IMR-90 (cell line): Measurements from ENCODE around the gene MPP4. TPM values are rescaled to one million over a fixed set of nuclear protein-coding genes. Genes with fewer than 3 reads are reported as not detected.

ENCODE experiments used
- ATAC-seq: fragments of 200-7000 bp; cut with Tn5 transposase; 2 replicates; pipeline ENCODE4 v1.9.1; 2020; ENCODE audit warnings: low read depth, mild to moderate bottlenecking, moderate library complexity
- BruUV-seq: library from RNA; stranded (reverse); fragments of 400-500 nt; replicated peaks from 2 replicates; lab custom pipeline; 2021; lab: Mats Ljungman, UMichigan
- CTCF ChIA-PET: fragments of 300-600 bp; formaldehyde crosslinking; extraction: SDS; loops from one replicate; lab custom pipeline; 2021; ENCODE audit warnings: antibody characterized with exemption; lab: Yijun Ruan, JAX
- POLR2A ChIA-PET: fragments of 300-600 bp; sonication (Branson Sonifier 250); formaldehyde crosslinking; loops from one replicate; lab custom pipeline; 2022; ENCODE audit warnings: antibody characterized with exemption; ENCODE audit not compliant: unreplicated experiment; lab: Charles Lee
- DNase-seq: peaks from one replicate; pipeline ENCODE4 v3.0.0; 2013
- H2AFZ ChIP-seq: replicated peaks from 2 replicates; pipeline ENCODE3; 2013; ENCODE audit warnings: low read length, mild to moderate bottlenecking; ENCODE audit not compliant: poor library complexity
- H2AK5ac ChIP-seq: 2 replicates; pipeline ENCODE4 v1.6.1; 2013; ENCODE audit warnings: low read depth, low read length, inconsistent platforms
- H2AK9ac ChIP-seq: replicated peaks from 2 replicates; pipeline ENCODE3; 2013; ENCODE audit warnings: mild to moderate bottlenecking, low read depth, low read length, moderate library complexity; ENCODE audit not compliant: poor library complexity
- H2BK120ac ChIP-seq: 2 replicates; pipeline ENCODE4 v1.6.1; 2013; ENCODE audit warnings: low read depth, low read length, inconsistent platforms
- H2BK15ac ChIP-seq: 3 replicates; pipeline ENCODE4 v1.6.1; 2013; ENCODE audit warnings: low read depth, low read length, inconsistent platforms
- H2BK20ac ChIP-seq: 2 replicates; pipeline ENCODE4 v1.6.1; 2013; ENCODE audit warnings: low read depth, mild to moderate bottlenecking, inconsistent platforms, low read length, moderate library complexity
- H2BK5ac ChIP-seq: 2 replicates; pipeline ENCODE4 v1.6.1; 2013; ENCODE audit warnings: mild to moderate bottlenecking, low read depth, low read length, inconsistent platforms; ENCODE audit not compliant: poor library complexity, severe bottlenecking
- H3K14ac ChIP-seq: replicated peaks from 2 replicates; pipeline ENCODE4 v1.6.1; 2013; ENCODE audit warnings: low read depth, low read length, inconsistent platforms
- H3K18ac ChIP-seq: 2 replicates; pipeline ENCODE4 v1.6.1; 2013; ENCODE audit warnings: low read depth, low read length, control low read depth
- H3K23ac ChIP-seq: 2 replicates; pipeline ENCODE4 v1.6.1; 2013; ENCODE audit warnings: low read depth, low read length, inconsistent platforms
- H3K27ac ChIP-seq: 2 replicates; pipeline ENCODE4 v1.5.1; 2013; ENCODE audit warnings: mild to moderate bottlenecking, control low read depth, low read length; ENCODE audit not compliant: insufficient read depth
- H3K27me3 ChIP-seq: 2 replicates; pipeline ENCODE4 v1.6.1; 2013; ENCODE audit warnings: low read length; ENCODE audit not compliant: control insufficient read depth, insufficient read depth
- H3K36me3 ChIP-seq: 2 replicates; pipeline ENCODE4 v1.6.1; 2013; ENCODE audit warnings: low read length, mixed read lengths; ENCODE audit not compliant: control insufficient read depth, insufficient read depth
- H3K4ac ChIP-seq: 2 replicates; pipeline ENCODE4 v1.6.1; 2013; ENCODE audit warnings: low read depth, low read length, inconsistent platforms
- H3K4me1 ChIP-seq: 2 replicates; pipeline ENCODE4 v1.6.1; 2013; ENCODE audit warnings: low read length, mixed read lengths; ENCODE audit not compliant: control insufficient read depth, insufficient read depth
- H3K4me2 ChIP-seq: 2 replicates; pipeline ENCODE4 v1.6.1; 2013; ENCODE audit warnings: low read depth, mild to moderate bottlenecking, control low read depth, low read length, moderate library complexity
- H3K4me3 ChIP-seq: 2 replicates; pipeline ENCODE4 v1.5.1; 2013; ENCODE audit warnings: low read depth, mild to moderate bottlenecking, control low read depth, low read length, moderate library complexity; ENCODE audit not compliant: insufficient read depth
- H3K56ac ChIP-seq: 2 replicates; pipeline ENCODE4 v1.6.1; 2013; ENCODE audit warnings: low read length, inconsistent platforms; ENCODE audit not compliant: insufficient read depth; ENCODE audit errors: extremely low read depth
- H3K79me1 ChIP-seq, 2 experiments: 2 replicates each; pipeline ENCODE4 v1.6.1; 2013; ENCODE audit warnings: low read length in 2 of 2, inconsistent platforms in 1 of 2, low read depth in 1 of 2
- H3K9ac ChIP-seq: 2 replicates; pipeline ENCODE4 v1.6.1; 2013; ENCODE audit warnings: low read depth, low read length, control low read depth
- H3K9me1 ChIP-seq: 2 replicates; pipeline ENCODE4 v1.6.1; 2013; ENCODE audit warnings: low read length, inconsistent platforms; ENCODE audit not compliant: insufficient read depth
- H3K9me3 ChIP-seq: 2 replicates; pipeline ENCODE4 v1.6.1; 2013; ENCODE audit warnings: low read length; ENCODE audit not compliant: control insufficient read depth, insufficient read depth
- H4K20me1 ChIP-seq: 2 replicates; pipeline ENCODE4 v1.6.1; 2013; ENCODE audit warnings: low read length, inconsistent platforms; ENCODE audit not compliant: insufficient read depth
- H4K5ac ChIP-seq: 2 replicates; pipeline ENCODE4 v1.6.1; 2013; ENCODE audit warnings: mild to moderate bottlenecking, low read depth, low read length, control low read depth
- H4K8ac ChIP-seq, 2 experiments: 2 replicates each; pipeline ENCODE4 v1.6.1; 2013; ENCODE audit warnings: low read depth in 2 of 2, low read length in 2 of 2, control low read depth in 1 of 2, inconsistent platforms in 1 of 2
- H4K91ac ChIP-seq: 2 replicates; pipeline ENCODE4 v1.6.1; 2013; ENCODE audit warnings: low read depth, low read length, inconsistent platforms; ENCODE audit not compliant: insufficient read depth
- BHLHE40 ChIP-seq: fragments of 150-350 bp; IDR thresholded peaks from 2 replicates; pipeline ENCODE4 v1.6.1; 2016; ENCODE audit warnings: mild to moderate bottlenecking, low read depth, low read length
- CEBPB ChIP-seq: IDR thresholded peaks from 2 replicates; pipeline ENCODE4 v1.6.1; 2012; ENCODE audit warnings: low read depth, low read length, improper control_type of control experiment
- CHD1 ChIP-seq: IDR thresholded peaks from 2 replicates; pipeline ENCODE4 v1.6.1; 2012; ENCODE audit warnings: low read depth, low read length, improper control_type of control experiment
- CTCF ChIP-seq: conservative IDR thresholded peaks from 2 replicates; pipeline ENCODE4 v1.5.1; 2012; ENCODE audit warnings: mild to moderate bottlenecking, low read depth, low read length, improper control_type of control experiment
- ELK1 ChIP-seq: fragments of 150-350 bp; IDR thresholded peaks from 2 replicates; pipeline ENCODE4 v1.6.1; 2016; ENCODE audit warnings: low read depth, mild to moderate bottlenecking, low read length, moderate library complexity, borderline replicate concordance
- FOS ChIP-seq: fragments of 150-350 bp; IDR thresholded peaks from 2 replicates; pipeline ENCODE4 v1.6.1; 2016; ENCODE audit warnings: low read depth, low read length
- MAFK ChIP-seq: IDR thresholded peaks from 2 replicates; pipeline ENCODE4 v1.6.1; 2012; ENCODE audit warnings: low read depth, low read length, improper control_type of control experiment
- MAZ ChIP-seq: IDR thresholded peaks from 2 replicates; pipeline ENCODE4 v1.6.1; 2012; ENCODE audit warnings: low read depth, mild to moderate bottlenecking, low read length, improper control_type of control experiment, moderate library complexity, borderline replicate concordance
- MXI1 ChIP-seq: IDR thresholded peaks from 2 replicates; pipeline ENCODE4 v1.6.1; 2012; ENCODE audit warnings: low read depth, mild to moderate bottlenecking, low read length, moderate library complexity, borderline replicate concordance
- NFE2L2 ChIP-seq: fragments of 150-350 bp; IDR thresholded peaks from 2 replicates; pipeline ENCODE4 v1.6.1; 2016; ENCODE audit warnings: low read depth, mild to moderate bottlenecking, low read length
- POLR2A ChIP-seq: IDR thresholded peaks from 2 replicates; pipeline ENCODE4 v1.6.1; 2012; ENCODE audit warnings: mild to moderate bottlenecking, low read depth, low read length
- RAD21 ChIP-seq: IDR thresholded peaks from 2 replicates; pipeline ENCODE4 v1.6.1; 2012; ENCODE audit warnings: low read length, improper control_type of control experiment
- RCOR1 ChIP-seq: IDR thresholded peaks from 2 replicates; pipeline ENCODE4 v1.6.1; 2012; ENCODE audit warnings: mild to moderate bottlenecking, low read length, improper control_type of control experiment; ENCODE audit not compliant: insufficient replicate concordance
- RFX5 ChIP-seq: IDR thresholded peaks from 2 replicates; pipeline ENCODE4 v1.8.0; 2012; ENCODE audit warnings: low read depth, mild to moderate bottlenecking, low read length, moderate library complexity
- SMC3 ChIP-seq: fragments of 150-350 bp; IDR thresholded peaks from 2 replicates; pipeline ENCODE4 v1.6.1; 2016; ENCODE audit warnings: low read depth, mild to moderate bottlenecking, antibody characterized with exemption, low read length, moderate library complexity
- USF2 ChIP-seq: fragments of 150-350 bp; IDR thresholded peaks from 2 replicates; pipeline ENCODE4 v1.6.1; 2017; ENCODE audit warnings: mild to moderate bottlenecking, antibody characterized with exemption, low read length, low read depth
- WGBS, 2 experiments: methylation state at CpG; one replicate each; pipeline versions ENCODE4 v1.1.5 to v1.1.7; 2013; ENCODE audit warnings: missing lambda C conversion rate in 2 of 2; ENCODE audit not compliant: insufficient read length in 1 of 2; ENCODE audit errors: extremely low coverage in 2 of 2; 5-methylcytosine and 5-hydroxymethylcytosine counted together
- dilution Hi-C: fragments of 300-500 bp; cut with HindIII; formaldehyde crosslinking; loops from one replicate; pipeline ENCODE4 v1.14.3; 2018; ENCODE audit warnings: low sequenced_read_pairs; ENCODE audit not compliant: unreplicated experiment
- in situ Hi-C: fragments of 300-500 bp; cut with MboI; formaldehyde crosslinking; loops from 3 replicates; pipeline ENCODE4 v1.14.3; 2019; ENCODE audit warnings: low sequenced_read_pairs, inconsistent platforms, mixed read lengths
- intact Hi-C: fragments of 100-400 bp; cut with micrococcal nuclease; formaldehyde crosslinking; loops from 2 replicates; pipeline ENCODE4 v1.10.0; 2022
- polyA plus RNA-seq, 3 experiments: library from polyadenylated mRNA; depleted of rRNA; stranded (reverse); fragments of >200 nt; gene quantifications; 2 replicates each; pipeline ENCODE4 v1.2.3, GENCODE V29; 2012; ENCODE audit warnings: low replicate concordance in 1 of 3
- total RNA-seq: library from RNA; depleted of rRNA; stranded (reverse); fragments of >200 nt; gene quantifications from 2 replicates; pipeline ENCODE4 v1.2.3, GENCODE V29; 2012

MPP4 gene
- total and polyA plus RNA-seq, 2 of the 4 experiments (the other 2 are of a cell fraction), result 11.8 to 14.9 TPM

GRCh38 chr2:201653221-201653620 is 45.2 kb downstream of the MPP4 start:
- Histone ChIP-seq H3K9me1 (peaks cover 18% of the 10 kb centered on the region), H3K27ac (peak overlapping the region; percentile 91), H3K23ac (peak overlapping the region; percentile 78), H3K14ac (peak overlapping the region; percentile 47), H4K5ac (peak overlapping the region; percentile 67), H2BK15ac (peak overlapping the region; percentile 40), H3K79me1 (0 out of 4 replicates have a peak, but pooled peaks cover 0 to 2% of the 10 kb centered on the region in 2 experiments), H3K4ac (peak overlapping the region; percentile 85), H3K9ac (no peak overlapping the region), H3K27me3 (no peaks in the 10 kb centered on the region), H2BK20ac (peak overlapping the region; percentile 86), H2AK5ac (peak overlapping the region; percentile 80), H3K56ac (peak overlapping the region; percentile 71), H2AK9ac (peak overlapping the region; percentile 0), H3K4me2 (no peak overlapping the region), H3K4me3 (no peak overlapping the region), H4K91ac (peak overlapping the region; percentile 79), H4K8ac (peak overlapping the region; percentile 35 to 57), H3K36me3 (no peaks in the 10 kb centered on the region), H2BK120ac (peak overlapping the region; percentile 90), H2AFZ (no peak overlapping the region), H3K4me1 (peaks cover 17% of the 10 kb centered on the region), H3K9me3 (no peaks in the 10 kb centered on the region), H2BK5ac (peak overlapping the region; percentile 95), H3K18ac (peak overlapping the region; percentile 95), H4K20me1 (no peaks in the 10 kb centered on the region)
- no peak for DNase-seq
- dilution Hi-C loops (no loop called here), in situ Hi-C loops (no loop called here), intact Hi-C loops (no loop called here)
- ChIA-PET CTCF (interaction anchor here (0.6 kb wide), 1 partner anchor 39 kb away, joined by 3 read pairs; no protein-coding TSS in a partner anchor), POLR2A (interaction anchor here (0.5 kb wide), 1 partner anchor 381 kb away, joined by 3 read pairs; no protein-coding TSS in a partner anchor)
- ATAC-seq, result no peak
- WGBS, 2 experiments, result no CpG with 5 or more reads among the region's 6 CpGs
- TF ChIP-seq RCOR1 (no peak), MAZ (no peak), CEBPB (no peak), CTCF (no peak), FOS (no peak), SMC3 (no peak), CHD1 (no peak), MXI1 (no peak), MAFK (no peak), BHLHE40 (no peak), POLR2A (no peak), RFX5 (no peak), USF2 (no peak), ELK1 (no peak), NFE2L2 (no peak), RAD21 (no peak)
- BruUV-seq, result no TSS peak
